OCI-LY3 (cell line): ENCODE measurements around the gene THOC6.

Source experiments
- H2AFZ ChIP-seq: fragments of 200-600, 300-600 bp; shearing (Covaris generic); 2 replicates; pipeline ENCODE4 v1.6.0; 2014; ENCODE audit warnings: antibody characterized with exemption, low read depth, low read length
- H3K27ac ChIP-seq: fragments of 200-600, 300-600 bp; sonication (generic); 2 replicates; pipeline ENCODE4 v1.5.1; 2014; ENCODE audit warnings: mild to moderate bottlenecking, low read length, moderate library complexity, mixed read lengths
- H3K27me3 ChIP-seq: fragments of 200-600, 300-600 bp; sonication (generic); 2 replicates; pipeline ENCODE4 v1.6.1; 2014; ENCODE audit warnings: low read depth, low read length, mixed read lengths
- H3K36me3 ChIP-seq: fragments of 200-600, 300-600 bp; sonication (generic); replicated peaks from 2 replicates; pipeline ENCODE3; 2014; ENCODE audit warnings: low read depth, low read length, mixed read lengths
- H3K4me1 ChIP-seq: fragments of 300-600, 200-600 bp; sonication (generic); 2 replicates; pipeline ENCODE4 v1.6.1; 2014; ENCODE audit warnings: low read length, mixed read lengths
- H3K4me2 ChIP-seq: fragments of 200-600, 300-600 bp; sonication (generic); 2 replicates; pipeline ENCODE4 v1.6.1; 2014; ENCODE audit warnings: low read length, mixed read lengths
- H3K4me3 ChIP-seq: fragments of 300-600, 200-600 bp; sonication (generic); 2 replicates; pipeline ENCODE4 v1.5.1; 2014; ENCODE audit warnings: antibody characterized with exemption, mild to moderate bottlenecking, low read length, moderate library complexity
- H3K79me2 ChIP-seq: fragments of 300-600, 200-600 bp; shearing (Covaris generic); 2 replicates; pipeline ENCODE4 v1.6.1; 2014; ENCODE audit warnings: mild to moderate bottlenecking, low read length, mixed read lengths
- H3K9ac ChIP-seq: fragments of 300-600, 200-600 bp; shearing (Covaris generic); 2 replicates; pipeline ENCODE4 v1.6.0; 2014; ENCODE audit warnings: mild to moderate bottlenecking, low read length, moderate library complexity
- H3K9me3 ChIP-seq: fragments of 200-600, 300-600 bp; shearing (Covaris generic); 2 replicates; pipeline ENCODE4 v1.6.1; 2014; ENCODE audit warnings: low read length, mixed read lengths; ENCODE audit not compliant: insufficient read depth
- H4K20me1 ChIP-seq: fragments of 200-600, 300-600 bp; sonication (generic); 2 replicates; pipeline ENCODE4 v1.6.1; 2016; ENCODE audit warnings: low read length, mixed read lengths; ENCODE audit not compliant: insufficient read depth
- EZH2phosphoT487 ChIP-seq: fragments of 200-600 bp; shearing (Covaris generic); IDR thresholded peaks from 2 replicates; pipeline ENCODE4 v1.6.1; 2018; ENCODE audit warnings: antibody characterized with exemption, mixed run types, low read depth
- TF ChIP-seq, protein P1 (sequence below): fragments of 200-600, 300-600 bp; sonication (generic); IDR thresholded peaks from 2 replicates; pipeline ENCODE4 v1.5.1; 2014; ENCODE audit warnings: antibody characterized with exemption, low read length, low read depth

THOC6 gene

DNA sequence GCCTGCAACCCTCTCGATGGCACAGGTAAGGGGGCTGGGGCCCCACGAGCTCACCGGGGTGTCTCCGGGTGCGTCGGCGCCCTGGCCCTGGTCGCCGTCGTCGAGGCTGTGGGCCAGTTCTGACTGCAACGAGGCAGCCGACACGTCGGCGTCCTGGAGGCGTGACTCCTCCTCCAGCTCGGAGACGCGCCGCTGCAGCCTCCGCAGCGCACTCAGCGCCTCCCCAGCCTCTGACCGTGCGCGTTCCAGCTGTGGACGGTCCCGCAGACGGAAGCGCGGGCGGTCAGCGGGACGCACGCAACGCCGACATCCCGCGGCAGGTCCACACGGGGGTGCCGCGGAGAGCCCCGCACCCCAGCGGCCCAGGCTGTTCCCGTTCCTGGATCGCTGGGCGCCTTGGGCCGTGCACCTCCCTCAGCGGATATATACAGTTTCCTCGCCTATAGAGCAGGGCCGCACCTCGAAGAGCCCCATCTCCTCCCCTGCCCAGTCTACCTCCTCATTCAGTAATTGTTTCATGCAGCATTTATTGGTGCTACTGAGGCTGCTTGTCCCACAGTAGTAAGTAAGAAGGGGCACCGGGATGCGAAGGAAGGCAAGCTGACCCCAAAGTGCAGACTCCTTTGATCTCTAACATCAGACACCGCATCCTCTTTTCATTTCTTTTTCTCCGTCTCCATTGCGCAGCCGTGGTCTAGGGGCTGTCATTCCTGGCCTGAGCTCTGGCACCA is 5.8 kb downstream of the THOC6 start:
- Histone ChIP-seq H4K20me1 (no peaks in the 10 kb centered on the region), H3K9me3 (no peaks in the 10 kb centered on the region), H3K4me3 (no peak overlapping the region), H3K4me2 (no peak overlapping the region), H3K9ac (no peak overlapping the region), H3K27ac (no peak overlapping the region), H3K79me2 (no peaks in the 10 kb centered on the region), H3K4me1 (peaks cover 21% of the 10 kb centered on the region), H3K27me3 (peaks cover 6% of the 10 kb centered on the region), H2AFZ (no peak overlapping the region), H3K36me3 (peaks cover 9% of the 10 kb centered on the region)
- TF ChIP-seq, protein P1, sequence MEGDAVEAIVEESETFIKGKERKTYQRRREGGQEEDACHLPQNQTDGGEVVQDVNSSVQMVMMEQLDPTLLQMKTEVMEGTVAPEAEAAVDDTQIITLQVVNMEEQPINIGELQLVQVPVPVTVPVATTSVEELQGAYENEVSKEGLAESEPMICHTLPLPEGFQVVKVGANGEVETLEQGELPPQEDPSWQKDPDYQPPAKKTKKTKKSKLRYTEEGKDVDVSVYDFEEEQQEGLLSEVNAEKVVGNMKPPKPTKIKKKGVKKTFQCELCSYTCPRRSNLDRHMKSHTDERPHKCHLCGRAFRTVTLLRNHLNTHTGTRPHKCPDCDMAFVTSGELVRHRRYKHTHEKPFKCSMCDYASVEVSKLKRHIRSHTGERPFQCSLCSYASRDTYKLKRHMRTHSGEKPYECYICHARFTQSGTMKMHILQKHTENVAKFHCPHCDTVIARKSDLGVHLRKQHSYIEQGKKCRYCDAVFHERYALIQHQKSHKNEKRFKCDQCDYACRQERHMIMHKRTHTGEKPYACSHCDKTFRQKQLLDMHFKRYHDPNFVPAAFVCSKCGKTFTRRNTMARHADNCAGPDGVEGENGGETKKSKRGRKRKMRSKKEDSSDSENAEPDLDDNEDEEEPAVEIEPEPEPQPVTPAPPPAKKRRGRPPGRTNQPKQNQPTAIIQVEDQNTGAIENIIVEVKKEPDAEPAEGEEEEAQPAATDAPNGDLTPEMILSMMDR: no peak
- TF ChIP-seq EZH2phosphoT487: no peak

DNA sequence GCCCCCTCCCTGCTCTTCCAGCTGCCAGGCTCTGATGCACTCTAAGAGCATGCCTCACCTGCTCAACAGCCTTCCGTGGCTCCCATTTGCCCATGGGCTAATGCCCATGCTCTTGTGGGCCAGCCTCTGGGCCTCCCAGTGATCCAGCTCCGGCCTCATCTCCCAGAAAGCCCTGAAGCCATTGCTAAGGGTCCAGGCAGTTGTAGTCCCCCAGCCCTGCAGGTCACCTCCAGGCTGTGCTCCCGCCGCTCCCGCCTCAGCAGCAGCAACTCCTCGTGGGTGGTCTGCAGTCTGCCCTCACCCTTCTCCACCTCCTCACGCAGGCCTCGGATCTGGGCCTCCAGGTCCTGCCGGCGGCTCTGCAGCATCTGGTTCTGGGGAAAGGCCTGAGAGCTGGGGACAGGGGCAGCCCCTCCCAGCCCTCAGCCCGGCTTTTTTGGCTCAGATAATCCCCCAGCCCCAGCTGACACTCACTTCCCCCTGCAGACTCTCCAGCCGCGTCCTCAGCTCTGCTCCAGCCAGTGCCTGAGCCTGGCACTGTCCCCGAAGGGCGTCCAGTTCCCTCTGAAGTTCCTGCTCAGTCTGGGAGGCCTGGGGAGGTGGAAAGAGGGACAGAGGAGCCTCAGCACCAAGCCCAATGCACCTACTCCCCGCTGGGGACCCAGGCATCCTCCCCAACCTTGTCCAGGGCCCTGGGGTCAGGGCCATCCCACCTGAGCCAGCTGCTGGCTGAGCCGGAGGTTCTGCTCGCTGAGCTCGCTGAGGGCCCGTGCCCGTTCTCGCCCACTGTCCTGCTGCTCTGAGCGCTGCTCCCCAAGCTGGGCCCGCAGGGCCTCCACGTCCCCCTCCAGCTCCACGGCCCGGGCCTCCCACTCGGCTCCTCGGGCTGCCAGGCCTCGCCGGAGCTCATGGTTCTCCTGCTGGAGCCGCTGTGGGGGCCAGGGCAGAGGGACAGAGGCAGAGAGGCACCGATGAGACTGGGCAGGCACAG is 6.7 kb downstream of the THOC6 start:
- Histone ChIP-seq H3K36me3 (peaks cover 9% of the 10 kb centered on the region), H2AFZ (no peak overlapping the region), H4K20me1 (no peaks in the 10 kb centered on the region), H3K4me3 (no peak overlapping the region), H3K79me2 (no peaks in the 10 kb centered on the region), H3K4me2 (no peak overlapping the region), H3K27me3 (peaks cover 9% of the 10 kb centered on the region), H3K4me1 (peaks cover 21% of the 10 kb centered on the region), H3K9ac (no peak overlapping the region), H3K9me3 (no peaks in the 10 kb centered on the region), H3K27ac (no peak overlapping the region)
- TF ChIP-seq, protein P1: no peak
- TF ChIP-seq EZH2phosphoT487: no peak

GRCh38 chr16:3032624-3033023 is 8.8 kb downstream of the THOC6 start:
- TF ChIP-seq EZH2phosphoT487: no peak
- TF ChIP-seq, protein P1: no peak
- no peaks in the 10 kb centered on the region for H3K36me3 ChIP-seq
- H3K27ac ChIP-seq: no peak overlapping the region
- H3K4me2 ChIP-seq: peak overlapping the region; percentile 43
- H3K4me3 ChIP-seq: peak overlapping the region; percentile 7; the same call in 1 of the 2 replicates
- H2AFZ ChIP-seq: no peak overlapping the region
- H3K79me2 ChIP-seq: no peaks in the 10 kb centered on the region
- peaks cover 20% of the 10 kb centered on the region for H3K27me3 ChIP-seq
- no peaks in the 10 kb centered on the region for H4K20me1 ChIP-seq
- H3K4me1 ChIP-seq: peaks cover 21% of the 10 kb centered on the region
- no peak overlapping the region for H3K9ac ChIP-seq
- H3K9me3 ChIP-seq: no peaks in the 10 kb centered on the region
